Activated naive CD8-positive, alpha-beta T cell treated with anti-CD3 and anti-CD28 coated beads, Interleukin-2, amount 50 U/mL, for 24 hours (primary cell): ENCODE measurements around the gene FBXL22.
"Not testable (repeated sequence)": the region's sequence is repeated elsewhere in the genome, so short reads cannot be mapped to it uniquely, and the experiment has no call there.

Experiments used
- ATAC-seq: fragments of 150-1000 bp; cut with Tn5 transposase; one replicate; pipeline ENCODE4 v1.10.0; 2021
- DNase-seq: peaks from one replicate; pipeline ENCODE4 v3.0.0; 2021
- H3K27ac Mint-ChIP-seq: one replicate; pipeline ENCODE4 v1.8.0; 2021; ENCODE audit warnings: mild to moderate bottlenecking, mixed read lengths
- H3K27me3 Mint-ChIP-seq: one replicate; pipeline ENCODE4 v1.8.0; 2021; ENCODE audit warnings: mixed read lengths
- H3K36me3 Mint-ChIP-seq: one replicate; pipeline ENCODE4 v1.8.0; 2021; ENCODE audit warnings: low read depth, mixed read lengths
- H3K4me1 Mint-ChIP-seq: one replicate; pipeline ENCODE4 v1.8.0; 2021; ENCODE audit warnings: mixed read lengths
- H3K4me3 Mint-ChIP-seq: one replicate; pipeline ENCODE4 v1.8.0; 2021; ENCODE audit warnings: mild to moderate bottlenecking, moderate library complexity, mixed read lengths
- H3K9me3 Mint-ChIP-seq: one replicate; pipeline ENCODE4 v1.8.0; 2021; ENCODE audit warnings: mixed read lengths

The FBXL22 gene

GRCh38 chr15:63615935-63616334 is 18.7 kb downstream of the FBXL22 start:
- H3K27me3 Mint-ChIP-seq: no peaks in the 10 kb centered on the region
- H3K27ac Mint-ChIP-seq: no peak overlapping the region
- H3K36me3 Mint-ChIP-seq: peaks cover 34% of the 10 kb centered on the region
- ATAC-seq: no peak
- no peak for DNase-seq
- no peaks in the 10 kb centered on the region for H3K9me3 Mint-ChIP-seq
- no peak overlapping the region for H3K4me3 Mint-ChIP-seq
- peaks cover 4% of the 10 kb centered on the region for H3K4me1 Mint-ChIP-seq

GRCh38 chr15:63617147-63617546 is 20.0 kb downstream of the FBXL22 start:
- H3K4me3 Mint-ChIP-seq, H3K4me1 Mint-ChIP-seq, H3K27me3 Mint-ChIP-seq, H3K9me3 Mint-ChIP-seq, DNase-seq, ATAC-seq, H3K27ac Mint-ChIP-seq: not testable (repeated sequence)
- peaks cover 38% of the 10 kb centered on the region for H3K36me3 Mint-ChIP-seq

DNA sequence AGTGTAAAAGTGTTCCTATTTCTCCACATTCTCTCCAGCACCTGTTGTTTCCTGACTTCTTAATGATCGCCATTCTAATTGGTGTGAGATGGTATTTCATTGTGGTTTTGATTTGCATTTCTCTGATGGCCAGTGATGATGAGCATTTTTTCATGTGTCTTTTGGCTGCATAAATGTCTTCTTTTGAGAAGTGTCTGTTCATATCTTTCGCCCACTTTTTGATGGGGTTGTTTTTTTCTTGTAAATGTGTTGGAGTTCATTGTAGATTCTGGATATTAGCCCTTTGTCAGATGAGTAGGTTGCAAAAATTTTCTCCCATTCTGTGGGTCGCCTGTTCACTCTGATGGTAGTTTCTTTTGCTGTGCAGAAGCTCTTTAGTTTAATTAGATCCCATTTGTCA is 20.4 kb downstream of the FBXL22 start:
- DNase-seq, H3K9me3 Mint-ChIP-seq, H3K4me1 Mint-ChIP-seq, H3K27me3 Mint-ChIP-seq, H3K27ac Mint-ChIP-seq, ATAC-seq, H3K4me3 Mint-ChIP-seq: not testable (repeated sequence)
- peaks cover 37% of the 10 kb centered on the region for H3K36me3 Mint-ChIP-seq

- H3K27ac Mint-ChIP-seq, H3K4me1 Mint-ChIP-seq, H3K27me3 Mint-ChIP-seq, H3K4me3 Mint-ChIP-seq, H3K9me3 Mint-ChIP-seq, DNase-seq, ATAC-seq: not testable (repeated sequence)
- peaks cover 45% of the 10 kb centered on the region for H3K36me3 Mint-ChIP-seq
Measured at GRCh38 chr15:63620760-63621159, 23.6 kb downstream of the FBXL22 start.

DNA sequence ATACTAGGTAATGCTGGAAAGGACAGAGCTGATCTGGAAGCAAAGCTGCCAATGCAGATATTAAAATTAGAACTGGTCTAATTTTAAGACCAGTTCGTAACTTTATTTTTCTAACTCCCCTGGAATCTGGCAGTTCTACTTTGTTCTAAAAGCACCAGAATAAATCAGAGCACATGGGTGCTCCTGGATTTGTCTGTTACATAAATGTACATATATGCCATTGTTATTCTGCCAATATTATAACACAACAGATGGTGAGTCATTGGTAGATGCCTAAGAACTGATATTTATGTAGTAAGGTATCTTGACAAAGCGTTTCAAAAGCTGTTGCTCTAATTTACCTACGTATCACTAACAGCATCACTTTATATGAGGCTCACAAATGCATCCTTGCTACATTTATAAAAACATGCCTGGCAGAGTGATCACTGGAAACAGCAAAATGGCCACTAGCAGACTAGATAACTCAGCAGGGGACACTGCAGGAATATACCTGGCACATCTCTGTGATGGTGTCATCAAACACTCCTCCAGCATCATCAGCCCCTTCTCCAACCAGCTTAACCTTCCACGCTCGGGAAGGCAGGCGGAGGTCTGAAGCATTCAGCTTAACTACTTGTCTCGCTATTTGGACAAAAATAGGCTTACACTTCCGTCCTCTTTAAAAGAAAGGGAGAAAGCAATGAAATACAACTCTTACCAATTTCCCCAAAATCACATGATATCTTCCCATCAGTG is 26.2 kb downstream of the FBXL22 start:
- H3K36me3 Mint-ChIP-seq: peaks cover 40% of the 10 kb centered on the region
- DNase-seq (no peak), ATAC-seq (no peak)
- H3K9me3 Mint-ChIP-seq: no peaks in the 10 kb centered on the region
- H3K27me3 Mint-ChIP-seq: no peaks in the 10 kb centered on the region
- no peak overlapping the region for H3K27ac Mint-ChIP-seq
- peaks cover 6% of the 10 kb centered on the region for H3K4me1 Mint-ChIP-seq
- H3K4me3 Mint-ChIP-seq: no peak overlapping the region

- no peaks in the 10 kb centered on the region for H3K9me3 Mint-ChIP-seq
- DNase-seq: no peak
- H3K4me3 Mint-ChIP-seq: no peak overlapping the region
- H3K27me3 Mint-ChIP-seq: no peaks in the 10 kb centered on the region
- H3K36me3 Mint-ChIP-seq: peaks cover 40% of the 10 kb centered on the region
- ATAC-seq: no peak
- peaks cover 6% of the 10 kb centered on the region for H3K4me1 Mint-ChIP-seq
- H3K27ac Mint-ChIP-seq: no peak overlapping the region
Measured at GRCh38 chr15:63626955-63627354, 29.8 kb downstream of the FBXL22 start.

DNA sequence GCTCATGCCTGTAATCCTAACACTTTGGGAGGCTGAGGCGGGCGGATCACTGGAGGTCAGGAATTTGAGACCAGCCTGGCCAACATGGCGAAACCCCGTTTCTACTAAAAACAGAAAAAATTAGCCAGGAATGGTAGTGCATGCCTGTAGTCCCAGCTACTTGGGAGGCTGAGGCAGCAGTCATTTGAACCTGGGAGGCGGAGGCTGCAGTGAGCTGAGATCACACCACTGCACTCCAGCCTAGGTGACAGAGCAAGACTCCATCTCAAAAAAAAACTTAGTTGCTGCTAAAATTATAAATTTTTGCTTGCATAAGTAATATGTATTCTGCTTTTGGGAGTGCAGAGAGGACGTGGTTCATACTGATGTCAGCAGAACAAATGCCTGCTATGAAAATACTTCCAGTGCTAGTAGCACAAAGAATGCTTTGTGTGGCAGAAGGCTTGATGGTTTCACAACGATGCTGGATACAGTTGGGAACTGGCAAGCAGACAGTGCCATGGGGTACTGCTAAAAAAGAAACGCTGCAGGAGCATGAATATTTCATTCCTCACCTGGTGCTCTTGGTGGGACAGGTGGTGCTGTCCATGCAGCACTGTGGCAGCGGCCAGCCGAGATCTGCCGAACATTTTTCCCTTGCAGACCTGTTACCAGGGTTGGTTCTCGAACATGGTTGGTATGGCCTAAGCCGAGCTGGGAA is 31.1 kb downstream of the FBXL22 start:
- ATAC-seq: no peak
- peaks cover 2% of the 10 kb centered on the region for H3K4me1 Mint-ChIP-seq
- H3K9me3 Mint-ChIP-seq: no peaks in the 10 kb centered on the region
- H3K27me3 Mint-ChIP-seq: no peaks in the 10 kb centered on the region
- H3K4me3 Mint-ChIP-seq: no peak overlapping the region
- H3K36me3 Mint-ChIP-seq: peaks cover 42% of the 10 kb centered on the region
- no peak overlapping the region for H3K27ac Mint-ChIP-seq
- DNase-seq: no peak

GRCh38 chr15:63630036-63630751 is 33.0 kb downstream of the FBXL22 start:
- H3K27ac Mint-ChIP-seq: no peak overlapping the region
- H3K4me3 Mint-ChIP-seq: no peak overlapping the region
- no peak for DNase-seq
- H3K27me3 Mint-ChIP-seq: no peaks in the 10 kb centered on the region
- ATAC-seq: no peak
- peaks cover 41% of the 10 kb centered on the region for H3K36me3 Mint-ChIP-seq
- H3K9me3 Mint-ChIP-seq: no peaks in the 10 kb centered on the region
- H3K4me1 Mint-ChIP-seq: peaks cover 2% of the 10 kb centered on the region

GRCh38 chr15:63633312-63633711 is 36.1 kb downstream of the FBXL22 start:
- Mint-ChIP-seq H3K27ac (no peak overlapping the region), H3K27me3 (no peaks in the 10 kb centered on the region), H3K9me3 (no peaks in the 10 kb centered on the region), H3K36me3 (peaks cover 36% of the 10 kb centered on the region), H3K4me1 (peaks cover 5% of the 10 kb centered on the region), H3K4me3 (no peak overlapping the region)
- ATAC-seq: no peak
- no peak for DNase-seq

GRCh38 chr15:63634154-63634553 is 37.0 kb downstream of the FBXL22 start:
- Mint-ChIP-seq H3K9me3 (no peaks in the 10 kb centered on the region), H3K27ac (no peak overlapping the region), H3K27me3 (no peaks in the 10 kb centered on the region), H3K4me1 (peaks cover 13% of the 10 kb centered on the region), H3K4me3 (no peak overlapping the region), H3K36me3 (peaks cover 37% of the 10 kb centered on the region)
- no peak for DNase-seq
- ATAC-seq: no peak

GRCh38 chr15:63636518-63637061 is 39.4 kb downstream of the FBXL22 start:
- Mint-ChIP-seq H3K4me1 (peaks cover 15% of the 10 kb centered on the region), H3K27ac (no peak overlapping the region), H3K36me3 (peaks cover 32% of the 10 kb centered on the region), H3K27me3 (no peaks in the 10 kb centered on the region), H3K4me3 (no peak overlapping the region), H3K9me3 (no peaks in the 10 kb centered on the region)
- DNase-seq (no peak), ATAC-seq (peak; percentile 33)

GRCh38 chr15:63638839-63639238 is 41.7 kb downstream of the FBXL22 start:
- ATAC-seq: peak; percentile 71
- Mint-ChIP-seq H3K27me3 (no peaks in the 10 kb centered on the region), H3K9me3 (no peaks in the 10 kb centered on the region), H3K27ac (peak overlapping the region; percentile 52), H3K4me1 (peaks cover 15% of the 10 kb centered on the region), H3K4me3 (no peak overlapping the region), H3K36me3 (peaks cover 26% of the 10 kb centered on the region)
- no peak for DNase-seq

- peaks cover 15% of the 10 kb centered on the region for H3K4me1 Mint-ChIP-seq
- no peaks in the 10 kb centered on the region for H3K9me3 Mint-ChIP-seq
- H3K27me3 Mint-ChIP-seq: no peaks in the 10 kb centered on the region
- no peak overlapping the region for H3K27ac Mint-ChIP-seq
- DNase-seq: no peak
- ATAC-seq: no peak
- no peak overlapping the region for H3K4me3 Mint-ChIP-seq
- H3K36me3 Mint-ChIP-seq: peaks cover 27% of the 10 kb centered on the region
Measured at GRCh38 chr15:63640146-63640545, 43.0 kb downstream of the FBXL22 start.
